Metanephros (tissue), 2 donors: Measurements from ENCODE around the gene TAGLN2. TPM values are rescaled to one million over a fixed set of nuclear protein-coding genes. Genes with fewer than 3 reads are reported as not detected.

Experiments
- small RNA-seq: library from RNA; depleted of rRNA; stranded (forward); fragments of <200 nt; gene quantifications from one replicate; pipeline ENCODE3, GENCODE V24; 2014; ENCODE audit warnings: low replicate concordance
- total RNA-seq: library from RNA; depleted of rRNA; stranded (reverse); fragments of >200 nt; gene quantifications from one replicate; pipeline ENCODE4 v1.2.3, GENCODE V29; 2014

TAGLN2 gene
- 109 TPM for total RNA-seq

DNA sequence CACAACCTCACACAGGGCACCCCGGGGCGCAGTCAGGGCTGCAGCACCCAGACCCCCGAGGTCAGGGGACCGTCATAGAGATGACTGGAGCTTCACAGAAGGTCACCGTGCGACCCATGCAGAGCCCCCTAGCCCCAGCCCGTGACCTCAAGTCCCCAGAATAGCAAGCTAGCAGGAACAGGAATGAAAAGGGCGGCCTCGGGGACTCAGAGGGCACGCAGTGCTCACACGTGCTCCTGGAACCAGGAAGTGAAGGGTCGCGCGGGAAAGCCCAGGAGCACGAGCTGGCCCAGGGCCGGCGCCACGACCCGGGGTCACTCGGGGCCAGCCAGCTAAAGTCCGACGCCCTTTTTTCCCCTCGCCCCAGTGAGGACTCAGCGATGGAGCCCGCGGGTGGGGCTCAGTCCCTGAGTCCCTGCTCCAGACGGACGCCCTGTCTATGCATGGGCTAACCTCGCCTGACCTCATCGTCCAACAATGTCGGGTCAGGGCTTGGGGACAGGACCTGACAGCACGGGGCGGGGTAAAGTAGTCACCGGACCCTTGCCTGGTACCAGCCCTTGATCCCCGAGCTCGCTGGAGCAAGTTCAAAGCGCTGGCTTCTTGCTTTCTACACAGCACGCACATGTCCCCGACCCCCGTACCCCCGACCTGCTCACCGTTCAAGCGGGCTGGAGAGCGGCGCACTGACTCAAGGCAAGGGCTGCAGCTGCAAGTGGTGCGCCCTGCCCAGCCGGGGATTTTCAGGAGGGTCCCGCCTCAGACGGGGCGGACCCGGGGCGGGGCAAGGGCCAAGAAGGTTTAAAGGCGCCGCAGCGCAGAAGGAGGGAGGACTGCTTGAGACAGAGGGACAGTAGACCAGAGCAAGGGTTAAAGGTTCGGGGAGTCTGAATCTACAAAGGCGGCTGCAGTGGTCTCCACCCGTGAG is at the start of gene TAGLN2:
Gene TAGLN2, minus strand, starts transcription at position 717 of the 928 bp plus-strand sequence. CDS start 4,998 bp downstream, outside the sequence.

DNA sequence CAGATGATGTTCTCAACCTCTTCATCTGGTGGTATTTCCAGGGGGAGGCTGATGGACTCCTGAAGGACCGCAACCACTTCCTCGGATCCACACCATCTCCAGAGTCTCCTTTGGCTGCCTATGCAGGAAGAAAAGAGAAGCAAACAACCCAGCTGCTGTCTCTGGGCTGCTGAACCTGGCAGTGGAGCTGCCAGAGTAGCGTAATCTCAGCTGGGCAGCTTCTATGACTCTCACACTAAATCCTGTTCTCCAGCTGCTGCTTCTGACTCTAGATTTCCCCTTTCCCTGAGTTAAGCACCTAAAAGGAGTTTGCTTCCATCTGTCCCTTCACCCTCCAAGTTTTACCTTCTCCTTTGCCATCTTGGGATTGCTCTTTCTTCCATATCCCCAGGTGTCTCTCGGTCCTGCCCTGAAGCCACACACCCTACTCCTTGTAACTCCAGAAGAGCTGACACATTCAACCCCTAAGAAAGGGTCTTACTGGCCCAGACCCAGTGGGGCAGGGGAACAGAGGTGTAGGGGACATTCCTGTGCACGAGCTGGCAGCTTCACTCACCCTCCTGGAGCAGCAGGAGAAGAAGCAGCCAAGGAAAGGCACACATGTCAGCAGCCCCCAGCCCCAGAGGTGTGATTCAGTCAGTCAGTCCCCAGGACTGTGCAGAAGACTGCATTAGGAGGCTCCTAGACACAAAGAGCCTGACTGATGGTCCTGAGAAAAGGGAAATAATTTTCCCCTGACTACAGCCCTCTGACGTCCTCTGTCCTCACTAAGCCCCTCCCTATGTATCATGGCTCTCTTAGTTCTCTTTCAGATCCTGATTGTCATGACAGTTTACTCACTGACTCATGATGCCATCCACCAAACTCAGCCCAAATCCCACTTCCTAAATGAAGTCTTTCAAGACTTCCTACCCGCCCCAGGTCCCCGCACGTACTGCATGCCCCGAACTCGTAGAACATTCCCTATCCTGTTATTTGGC is 28.5 kb upstream of the TAGLN2 start, which contains the start of gene SLAMF9:
Gene SLAMF9, minus strand, starts transcription at position 702 of the 980 bp plus-strand sequence. Its CDS starts 100 bp downstream, at position 602.

DNA sequence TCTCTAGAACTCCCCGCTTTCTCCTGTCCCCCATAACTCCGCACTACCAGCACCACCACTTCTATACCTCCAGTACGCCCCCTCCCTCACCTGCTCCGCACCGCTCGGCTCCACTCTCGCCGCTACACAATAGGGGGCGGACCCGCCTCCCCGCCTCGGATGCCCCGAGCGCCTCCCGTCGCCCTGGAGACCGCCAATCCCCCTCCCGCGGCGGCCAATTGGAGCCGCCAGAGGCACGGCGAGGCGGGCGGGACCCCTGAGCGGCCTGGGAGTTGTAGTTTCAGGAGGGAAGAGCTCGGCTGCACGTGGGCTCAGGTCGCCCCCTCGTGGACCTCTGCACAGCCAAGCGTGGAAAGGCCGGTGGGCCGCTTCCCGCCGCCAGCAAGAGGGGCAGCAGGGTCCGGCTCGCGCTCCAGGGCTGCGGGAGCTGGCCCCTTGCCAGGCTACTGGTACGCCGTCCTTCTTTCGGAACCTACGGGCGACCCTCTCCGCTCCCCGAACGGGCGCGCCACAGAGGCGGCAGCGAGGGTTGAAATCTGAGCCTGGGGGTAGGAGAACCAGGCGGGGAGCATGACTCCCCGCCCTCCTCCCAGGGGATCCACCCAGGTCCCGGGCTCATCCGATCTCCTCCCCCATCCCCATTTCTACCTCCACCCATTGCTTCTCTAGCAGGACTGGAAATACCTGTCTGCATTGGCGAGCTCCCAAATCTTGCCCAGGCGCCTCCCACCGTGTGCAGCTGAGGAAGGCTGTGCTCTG is 20.4 kb upstream of the TAGLN2 start, which contains the start of gene IGSF9:
Gene IGSF9, minus strand, starts transcription at position 131 of the 759 bp plus-strand sequence. CDS start 2,159 bp downstream, outside the sequence.

DNA sequence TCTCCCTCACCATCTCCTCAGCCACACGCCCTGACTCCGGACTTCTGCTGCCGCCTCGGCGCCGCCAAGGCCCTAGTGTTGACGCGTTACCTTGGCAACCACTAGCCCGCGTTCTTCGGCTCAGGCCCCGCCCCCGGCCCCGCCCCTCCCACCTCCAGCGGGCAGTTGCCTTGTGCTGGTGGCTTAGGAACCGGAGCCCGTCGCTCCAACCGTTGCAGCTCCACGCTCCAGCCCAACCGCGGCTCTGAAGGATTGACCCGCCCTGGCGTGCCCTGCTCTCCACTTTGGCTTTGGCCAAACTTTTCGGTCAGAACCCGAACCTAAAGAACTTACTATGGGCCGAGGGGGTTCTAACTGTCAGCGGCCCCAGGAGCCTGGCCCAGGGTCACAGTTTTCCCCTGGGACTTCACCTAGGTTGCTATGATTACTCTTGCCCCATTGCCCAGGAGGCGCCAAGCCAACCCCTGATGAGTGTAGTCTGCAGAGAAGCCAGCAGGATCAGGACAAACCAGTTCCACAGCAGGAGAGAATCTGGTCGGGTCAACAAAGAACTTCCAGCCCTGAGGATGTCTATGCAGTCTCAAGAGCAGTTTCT is 25.1 kb downstream of the TAGLN2 start, which contains the start of gene CFAP45:
Gene CFAP45, minus strand, starts transcription at position 80 of the 595 bp plus-strand sequence. Its CDS starts 67 bp downstream, at position 13.

Small RNA genes within 50 kb of the gene (small RNA-seq; reads per million reads assigned to genes)
- gene MIR4259: not detected

Other genes starting within 250 kb of the TAGLN2 start
- gene CRP, start 210.9 kb downstream of the TAGLN2 start, total RNA-seq: not detected
- gene DUSP23, start 144.5 kb downstream of the TAGLN2 start, total RNA-seq: 27.0 TPM
- gene FCRL6, start 123.1 kb downstream of the TAGLN2 start, total RNA-seq: not detected
- gene SLAMF8, start 98.6 kb downstream of the TAGLN2 start, total RNA-seq: 0.88 TPM
- gene VSIG8, start 62.9 kb downstream of the TAGLN2 start, total RNA-seq: 0.23 TPM
- gene CFAP45, start 25.3 kb downstream of the TAGLN2 start, total RNA-seq: 0.41 TPM
- 5.8 TPM for gene IGSF9, start 20.1 kb upstream of the TAGLN2 start, total RNA-seq
- gene SLAMF9, start 28.7 kb upstream of the TAGLN2 start, total RNA-seq: not detected
- 5.7 TPM for gene PIGM, start 106.5 kb upstream of the TAGLN2 start, total RNA-seq
- 12.7 TPM for gene KCNJ10, start 144.7 kb upstream of the TAGLN2 start, total RNA-seq
- 0.12 TPM for gene KCNJ9, start 156.0 kb upstream of the TAGLN2 start, total RNA-seq
- 32.8 TPM for gene IGSF8, start 173.1 kb upstream of the TAGLN2 start, total RNA-seq
- 36.4 TPM for gene ATP1A2, start 190.3 kb upstream of the TAGLN2 start, total RNA-seq
- gene ATP1A4, start 226.1 kb upstream of the TAGLN2 start, total RNA-seq: 0.76 TPM